HUDEP-2 (cell line): ENCODE measurements around the gene DRD4.
A peak's percentile ranks its signal among the peaks of the same experiment; 100 is the strongest.
"Not testable (repeated sequence)": the region's sequence is repeated elsewhere in the genome, so short reads cannot be mapped to it uniquely, and the experiment has no call there.

ENCODE experiments used
- DNase-seq, 76 experiments: peaks; one replicate each; lab custom pipeline; 2025; ENCODE audit not compliant: unreplicated experiment in 76 of 76; lab: John Stamatoyannopoulos, UW

Gene DRD4

DNA sequence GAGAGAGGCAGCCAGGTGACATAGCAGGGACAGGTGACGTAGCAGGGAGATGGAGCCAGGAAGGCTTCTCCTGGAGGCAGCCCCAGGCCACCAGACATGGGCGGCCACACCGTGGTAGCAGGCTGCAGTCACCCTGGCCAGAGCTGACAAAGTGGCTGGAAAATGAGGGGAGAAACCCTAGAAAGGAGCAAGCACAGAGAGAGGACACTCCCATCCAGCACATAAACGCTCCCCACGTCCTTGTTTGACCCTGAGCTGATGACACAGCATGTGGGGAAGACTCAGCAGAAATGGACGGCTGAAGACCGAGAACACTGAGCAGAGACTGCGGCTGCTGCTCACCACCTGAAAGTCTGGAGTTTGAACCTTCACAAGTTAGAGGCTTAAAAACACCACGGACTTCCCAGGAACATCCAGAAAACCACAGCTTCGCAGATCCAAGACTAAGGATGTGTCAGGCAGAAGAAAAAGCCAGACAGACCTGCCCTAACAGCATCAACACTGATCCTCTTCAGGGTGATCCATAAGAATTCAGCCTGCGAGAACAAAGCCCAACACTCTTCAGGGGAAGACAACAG is 28.7 kb downstream of the DRD4 start:
- DNase-seq, result peak in 7 of 76 experiments; percentile 3 to 23 (median 8)

DNA sequence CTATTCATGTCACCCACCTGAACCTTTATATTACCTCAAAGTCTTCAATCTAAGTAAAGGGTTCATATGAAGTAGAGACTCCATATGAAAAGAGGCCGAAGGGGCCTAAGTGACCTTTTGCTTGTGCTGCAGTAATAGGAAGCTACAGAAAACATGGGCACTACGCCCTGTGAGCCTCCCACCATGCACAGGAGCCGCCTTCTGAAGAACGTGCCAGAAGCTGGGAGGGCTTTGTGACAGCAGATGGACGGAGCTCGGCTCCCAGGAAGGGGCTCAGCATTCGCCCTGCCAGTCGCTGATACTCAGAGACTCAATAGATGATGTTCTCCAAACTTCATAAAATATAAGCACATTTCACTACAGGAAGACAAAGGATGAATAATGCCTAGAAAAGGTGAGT is 36.8 kb downstream of the DRD4 start:
- no peak for DNase-seq

DNA sequence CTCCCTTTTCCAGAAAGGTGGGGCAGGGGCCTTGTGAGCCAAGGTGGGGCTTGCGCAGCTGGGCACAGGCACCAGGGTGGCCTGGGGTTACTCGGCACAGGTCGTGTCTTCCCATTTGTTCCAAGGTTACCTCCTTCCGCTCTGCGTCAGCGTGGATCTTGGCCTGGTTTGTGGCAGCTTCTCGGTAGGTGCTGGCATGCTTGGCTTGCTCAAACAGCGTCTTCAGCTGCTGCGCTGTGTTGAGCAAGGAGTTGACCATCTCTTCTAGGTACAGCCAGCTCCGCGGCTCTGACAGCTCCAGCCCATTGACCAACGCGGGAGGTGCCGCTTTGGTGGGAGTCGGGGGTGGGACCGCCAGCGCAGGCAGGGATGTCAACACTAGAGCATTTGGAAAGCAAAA is 37.3 kb downstream of the DRD4 start:
- no peak for DNase-seq

DNA sequence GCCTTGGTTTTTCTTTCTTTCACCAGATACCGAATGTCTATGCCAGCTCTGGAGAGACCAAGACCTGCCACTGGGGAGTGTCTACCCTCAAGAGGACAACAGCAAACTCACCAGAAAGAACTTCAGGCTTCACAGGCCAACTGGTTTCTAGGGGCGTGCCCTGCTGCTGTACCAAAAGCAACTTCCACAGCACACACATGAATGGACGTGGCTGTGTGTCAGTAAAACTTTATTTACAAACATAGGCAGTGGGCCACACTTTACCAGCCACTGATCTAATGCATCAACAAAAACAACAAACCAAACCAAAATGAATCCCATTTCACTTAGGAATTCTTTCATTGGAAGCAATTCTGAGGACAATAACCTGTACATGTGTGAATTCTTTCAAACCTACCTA is 41.2 kb downstream of the DRD4 start:
- no peak for DNase-seq

DNA sequence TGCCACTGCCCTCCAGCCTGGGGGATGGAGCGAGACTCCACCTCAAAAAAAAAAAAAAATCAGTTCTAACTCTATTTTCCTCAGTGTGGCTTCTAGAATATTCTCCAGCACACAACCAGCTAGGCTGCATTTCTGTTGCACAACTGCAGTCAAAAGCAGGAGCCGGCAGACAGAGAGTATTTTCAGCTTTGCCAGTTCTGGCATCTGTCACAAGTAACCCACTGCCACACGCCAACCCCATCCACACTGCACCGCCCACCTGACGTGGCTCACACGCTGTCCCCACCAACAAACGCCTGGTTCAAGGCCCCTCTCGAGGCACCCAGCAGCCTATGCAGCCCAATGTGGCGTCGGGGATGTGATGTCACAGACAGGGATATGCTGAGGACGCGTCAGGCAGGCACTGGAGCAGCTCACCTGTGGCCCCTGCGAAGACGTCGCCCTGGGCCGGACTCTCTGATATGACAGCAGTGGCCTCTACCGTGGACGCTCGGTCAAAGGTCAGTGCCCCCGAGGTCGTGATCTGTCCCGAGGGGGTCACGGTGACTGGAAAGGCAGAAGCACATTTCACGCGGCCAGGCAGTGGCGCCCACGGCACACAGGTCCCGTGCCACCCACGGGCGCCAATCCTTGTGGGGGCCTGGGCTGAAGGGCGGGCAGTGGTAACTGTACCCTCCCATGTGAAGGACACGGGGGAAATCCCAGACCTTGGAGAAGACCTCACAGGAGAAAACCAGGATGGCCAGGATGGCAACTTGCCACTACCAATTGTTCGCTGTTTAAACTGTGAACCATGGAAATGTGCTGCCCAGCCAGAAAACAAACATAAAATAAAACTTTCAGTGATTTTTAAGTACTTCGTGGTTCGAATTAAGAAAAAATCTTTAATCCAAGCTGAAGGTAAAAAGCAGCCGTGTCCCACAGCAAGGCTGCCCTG is 42.5 kb downstream of the DRD4 start:
- DNase-seq, result no peak

DNA sequence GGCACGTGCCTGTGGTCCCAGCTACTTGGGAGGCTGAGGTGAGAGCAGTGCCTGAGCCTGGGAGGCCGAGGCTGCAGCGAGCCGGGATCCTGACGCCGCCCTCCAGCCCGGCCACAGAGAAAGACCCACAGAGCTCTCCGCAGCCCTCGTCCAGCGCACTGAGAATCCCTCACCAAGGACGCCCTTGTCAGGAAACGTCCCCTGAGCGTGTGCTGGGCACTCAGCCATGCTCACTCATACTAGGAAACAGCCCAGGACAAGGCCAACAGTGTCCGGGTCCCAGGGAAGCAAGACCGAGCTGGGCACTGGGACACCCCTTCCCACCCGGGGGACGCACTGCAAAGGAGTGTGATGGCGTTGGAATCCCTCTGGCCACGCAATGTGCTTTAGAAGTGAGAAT is 43.4 kb downstream of the DRD4 start:
- no peak for DNase-seq

DNA sequence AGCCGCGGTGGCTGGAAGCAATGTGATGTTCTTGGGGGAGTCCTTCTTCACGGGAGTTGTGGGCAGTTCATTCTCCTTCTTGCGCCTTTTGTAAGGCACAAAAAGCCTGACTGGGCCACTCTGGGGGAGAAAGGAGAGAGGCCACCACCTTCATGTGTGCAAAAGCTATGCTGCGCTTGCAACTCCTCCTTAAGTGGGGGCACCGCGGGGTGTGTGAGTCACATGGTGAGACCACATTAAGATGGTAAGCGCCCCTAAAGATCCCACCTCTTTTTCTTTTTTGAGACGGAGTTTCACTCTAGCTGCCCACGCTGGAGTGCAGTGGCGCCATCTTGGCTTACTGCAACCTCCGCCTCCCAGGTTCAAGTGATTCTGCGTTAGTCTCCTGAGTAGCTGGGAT is 43.9 kb downstream of the DRD4 start:
- DNase-seq, result no peak

DNA sequence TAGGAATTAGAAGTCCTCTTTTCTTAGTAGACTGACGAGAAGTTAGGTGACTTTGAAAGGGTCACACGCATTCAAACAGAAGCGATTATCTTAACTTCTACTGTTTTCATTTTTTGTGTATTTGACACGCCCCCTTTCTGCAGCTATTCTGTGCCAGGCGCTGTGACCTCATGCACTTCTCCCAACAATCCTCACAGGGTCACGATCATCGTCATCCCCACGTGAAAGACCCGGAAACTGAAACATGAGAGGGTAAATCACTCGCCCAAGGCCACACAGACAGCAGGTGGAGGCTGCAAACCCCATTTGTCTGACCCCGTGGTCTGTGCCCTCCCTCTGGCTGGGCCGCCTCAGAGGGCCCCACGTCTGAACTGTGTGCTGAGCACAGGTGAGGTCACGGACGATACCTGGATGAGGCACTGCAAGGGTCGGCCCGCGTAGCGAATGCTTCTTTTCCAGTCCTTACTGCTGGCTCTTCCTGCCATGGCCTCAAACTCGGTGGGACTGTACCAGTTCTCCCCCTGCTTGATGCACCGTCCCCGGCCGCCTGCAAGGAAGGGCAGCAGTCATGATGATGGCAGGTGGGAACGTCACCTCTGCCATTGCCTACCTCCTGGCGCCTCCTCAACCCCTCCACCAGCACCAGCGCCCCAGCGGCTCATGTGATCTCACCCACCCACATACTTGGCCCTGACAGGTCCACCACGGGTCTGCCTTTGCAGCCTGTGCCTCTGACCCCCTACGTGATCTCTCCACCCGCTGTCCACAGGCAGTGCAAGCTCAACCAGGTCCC is 49.6 kb downstream of the DRD4 start:
- no peak for DNase-seq

DNA sequence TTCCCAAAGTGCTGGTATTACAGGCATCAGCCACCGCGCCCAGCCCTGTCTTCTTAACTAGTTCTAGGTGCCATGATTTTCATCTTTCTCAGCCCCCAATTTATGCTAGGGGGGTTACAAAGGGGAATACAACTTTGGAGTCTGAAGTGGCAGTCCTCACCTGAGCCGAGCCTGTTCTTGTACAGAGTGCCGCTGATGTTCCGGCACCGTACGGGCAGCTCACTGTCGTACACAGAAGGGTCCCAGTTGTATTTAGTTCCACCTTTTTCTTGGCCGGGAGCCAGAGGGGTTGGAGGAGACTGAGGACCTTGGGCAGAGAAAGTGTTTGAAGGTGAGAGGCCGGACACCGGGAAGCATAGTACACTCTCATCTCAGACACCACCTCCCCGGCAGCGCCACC is 50.7 kb downstream of the DRD4 start:
- DNase-seq, result no peak

DNA sequence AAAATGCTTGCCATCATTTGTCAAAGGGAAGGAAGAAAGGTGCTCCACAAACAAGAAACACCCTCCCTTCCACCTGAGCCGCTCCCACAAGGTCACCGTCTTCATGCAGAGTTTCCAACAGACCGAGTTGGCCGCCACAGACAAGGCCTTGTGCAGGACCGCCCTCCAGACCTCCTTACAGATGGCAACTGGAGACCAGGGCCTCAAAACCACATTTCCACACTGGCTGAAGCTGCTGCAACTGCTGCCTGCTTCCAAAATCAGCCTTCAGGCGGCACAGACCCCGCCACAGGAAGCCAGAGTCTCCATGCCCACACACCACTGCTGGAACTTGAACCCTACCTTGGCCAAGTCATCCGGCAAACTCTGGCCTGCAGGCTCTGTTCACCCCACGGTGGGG is 51.6 kb downstream of the DRD4 start:
- DNase-seq, result no peak

DNA sequence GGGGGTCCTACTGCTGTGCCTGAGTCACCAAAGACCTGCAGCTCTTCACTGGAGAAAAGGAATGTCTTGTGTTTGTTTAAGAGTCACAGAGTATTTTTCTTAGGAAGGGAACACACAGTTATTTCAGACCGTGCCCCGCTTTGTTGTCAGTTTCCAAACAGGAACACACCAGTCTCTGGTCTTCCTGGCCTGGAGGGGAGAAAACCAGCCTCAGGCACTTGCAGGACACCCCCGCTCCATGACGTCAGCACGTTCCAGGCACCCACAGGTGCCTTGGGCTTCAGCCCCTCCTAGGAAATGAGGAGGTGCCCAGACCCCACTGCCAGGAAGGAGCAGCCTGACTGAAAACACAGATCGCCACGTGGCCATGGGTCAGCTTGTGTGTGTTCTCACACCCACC is 52.6 kb downstream of the DRD4 start:
- DNase-seq, result no peak

DNA sequence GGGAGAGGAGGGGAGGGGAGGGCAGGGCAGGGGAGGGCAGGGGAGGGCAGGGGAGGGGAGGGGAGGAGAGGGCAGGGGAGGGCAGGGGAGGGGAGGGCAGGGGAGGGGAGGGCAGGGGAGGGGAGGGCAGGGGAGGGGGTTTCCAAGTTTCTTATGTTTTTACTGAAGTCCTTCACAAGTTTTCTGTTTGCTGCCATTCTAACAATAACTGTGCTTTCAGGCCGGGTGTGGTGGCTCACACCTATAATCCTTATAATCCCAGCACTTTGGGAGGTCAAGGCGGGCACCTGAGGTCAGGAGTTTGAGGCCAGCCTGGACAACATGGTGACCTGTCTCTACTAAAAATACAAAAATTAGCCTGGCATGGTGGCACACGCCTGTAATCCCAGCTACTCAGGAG is 53.2 kb downstream of the DRD4 start:
- not testable (repeated sequence) for DNase-seq
